ENCODE results near the gene DNAJB8. TPM values are rescaled to one million over a fixed set of nuclear protein-coding genes. Genes with fewer than 3 reads are reported as not detected.

Gene DNAJB8
- polyA plus RNA-seq, 4 donors: not detected

DNA sequence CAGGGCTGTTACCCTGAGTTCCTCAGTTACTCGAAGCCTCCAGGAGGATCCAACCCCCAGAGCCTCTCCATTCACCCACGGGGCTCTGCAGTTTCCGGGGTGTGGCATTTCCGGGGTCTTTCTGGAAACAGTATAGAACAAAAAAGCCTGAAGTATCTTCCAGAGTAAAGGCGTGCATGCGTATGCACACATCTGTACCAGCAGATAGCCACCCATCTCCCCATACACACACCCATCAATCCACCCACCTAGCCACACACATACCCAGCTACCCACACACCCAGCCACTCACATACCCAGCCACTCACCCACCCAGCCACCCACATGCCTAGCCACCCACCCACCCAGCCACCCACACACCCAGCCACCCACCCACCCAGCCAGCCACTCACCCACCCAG, 2.9 kb upstream of the DNAJB8 start:
- DNase-seq (ENCODE audit: low read depth in 4 of 4, low spot score in 3 of 4): no peak

- DNase-seq (ENCODE audit: low read depth in 4 of 4, low spot score in 3 of 4): no peak
These were observed 2.3 kb upstream of the DNAJB8 start for GRCh38 chr3:128468791-128469527.

DNA sequence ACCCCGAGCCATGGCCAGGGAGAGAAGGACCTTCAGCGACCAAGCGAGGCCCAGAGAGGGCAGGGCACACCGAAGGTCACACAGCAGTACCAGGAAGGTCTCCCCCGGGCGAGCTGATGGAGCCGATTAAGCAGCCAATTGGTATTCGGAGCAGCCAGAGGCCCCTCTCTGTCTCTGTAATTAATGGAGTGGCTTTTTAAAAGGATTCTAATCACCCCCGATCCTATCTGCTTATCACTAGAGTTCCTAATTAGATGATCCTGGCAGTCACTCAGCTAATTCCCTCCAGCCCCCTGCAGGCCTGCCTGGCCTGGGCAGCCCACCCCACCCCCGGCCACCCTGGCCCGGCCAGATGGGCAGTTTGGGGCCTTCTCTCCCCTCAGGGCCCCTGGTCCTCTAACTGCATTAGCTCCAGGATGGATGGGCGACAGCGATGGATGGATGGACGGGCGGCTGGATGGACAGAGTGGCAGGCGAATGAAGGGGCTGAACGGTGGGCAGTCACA, 1.6 kb upstream of the DNAJB8 start:
- DNase-seq (ENCODE audit: low read depth in 4 of 4, low spot score in 3 of 4): no peak

DNA sequence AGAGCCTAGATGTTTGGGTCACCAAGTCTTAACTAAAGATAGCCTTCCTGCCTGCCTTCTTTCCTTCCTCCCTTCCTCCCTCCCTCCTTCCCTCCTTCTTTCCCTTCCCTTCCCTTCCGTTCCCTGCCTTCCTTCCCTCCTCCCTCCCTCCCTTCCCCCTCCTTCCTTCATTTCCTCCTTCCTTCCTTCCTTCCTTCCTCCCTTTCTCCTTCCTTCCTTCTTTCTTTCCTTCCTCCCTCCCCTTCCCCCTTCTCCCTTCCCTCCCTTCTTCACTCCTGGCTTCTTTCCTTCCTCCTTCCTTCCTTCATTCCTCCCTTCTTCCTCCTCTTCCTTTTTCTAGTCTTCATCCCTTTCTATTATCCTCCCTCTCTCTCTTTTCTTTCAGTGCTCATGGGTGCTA, 2.0 kb downstream of the DNAJB8 start:
- no peak for DNase-seq (ENCODE audit: low read depth in 4 of 4, low spot score in 3 of 4)

- no peak for DNase-seq (ENCODE audit: low read depth in 4 of 4, low spot score in 3 of 4)
These were observed 2.5 kb downstream of the DNAJB8 start for GRCh38 chr3:128464188-128464587.

- DNase-seq (ENCODE audit: low read depth in 4 of 4, low spot score in 3 of 4): no peak
These were observed 2.9 kb downstream of the DNAJB8 start for GRCh38 chr3:128463771-128464170.

DNA sequence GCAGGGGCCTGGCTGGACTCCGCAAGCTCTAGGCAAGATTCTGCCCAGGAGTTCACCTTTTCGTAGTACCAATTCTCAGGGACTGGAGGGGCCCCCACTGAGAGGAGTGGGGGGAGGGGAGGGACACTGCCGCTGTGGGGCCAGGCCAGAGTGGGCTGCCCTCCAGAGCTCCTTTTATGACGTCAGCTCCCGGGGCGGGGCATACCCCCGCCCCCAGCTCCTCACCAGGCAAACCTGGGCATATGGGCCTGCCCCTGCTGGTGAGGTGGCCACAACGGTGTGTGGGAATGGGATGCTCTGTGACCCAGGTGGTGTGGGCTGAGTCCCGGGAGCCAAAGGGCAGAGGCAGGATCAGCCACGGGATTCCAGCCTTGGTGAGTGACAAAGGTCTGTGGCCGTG, 3.3 kb downstream of the DNAJB8 start:
- DNase-seq (ENCODE audit: low read depth in 4 of 4, low spot score in 3 of 4): no peak

- DNase-seq (ENCODE audit: low read depth in 4 of 4, low spot score in 3 of 4): no peak
These were observed 3.8 kb downstream of the DNAJB8 start for GRCh38 chr3:128462931-128463330.

DNA sequence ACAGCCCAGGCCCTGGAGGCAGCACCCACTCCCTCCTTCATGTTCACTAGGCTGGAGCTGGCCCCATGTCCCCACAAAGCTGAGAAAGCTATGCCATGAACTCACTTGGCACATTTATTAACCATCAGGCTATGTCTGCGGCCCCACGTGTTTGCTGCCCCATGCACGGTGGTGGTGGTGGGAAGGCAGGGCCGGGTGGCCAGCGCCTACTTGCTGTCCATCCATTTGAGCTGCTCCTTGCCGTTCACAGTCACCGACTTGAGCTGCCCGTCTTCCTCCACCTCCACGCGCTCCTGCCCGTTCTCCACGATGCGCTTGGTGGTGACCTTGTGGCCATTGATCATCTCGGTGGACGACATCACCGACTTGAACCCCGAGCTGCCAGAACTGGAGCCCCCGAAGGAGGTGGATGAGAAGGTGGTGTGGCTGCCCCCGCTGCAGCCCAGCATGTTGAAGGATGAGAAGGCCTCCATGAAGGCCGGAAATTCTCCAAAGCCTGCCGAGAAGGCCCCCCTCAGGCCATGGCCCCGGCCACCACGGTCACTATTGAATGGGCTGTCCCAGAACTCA, 4.3 kb downstream of the DNAJB8 start:
- no peak for DNase-seq (ENCODE audit: low read depth in 4 of 4, low spot score in 3 of 4)

DNA sequence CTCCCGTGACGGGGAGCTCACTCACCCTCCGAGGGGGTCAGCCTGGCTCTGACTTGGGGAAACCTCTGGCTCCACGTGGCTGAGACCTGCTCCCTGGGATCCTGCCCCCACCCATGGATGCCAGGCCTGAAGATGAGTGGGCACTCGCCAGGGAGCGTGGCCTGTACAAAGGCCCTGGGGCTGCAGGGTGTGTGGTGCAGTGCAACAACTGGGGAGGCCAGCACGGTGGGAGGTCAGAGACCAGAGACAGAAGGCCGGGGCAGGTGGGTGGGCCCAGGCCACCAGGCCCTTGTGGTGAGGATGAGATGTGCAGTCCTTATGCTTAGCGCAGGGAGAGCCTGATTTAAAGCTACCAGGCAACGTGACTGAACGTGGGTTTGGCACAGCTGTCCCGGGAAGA, 5.0 kb downstream of the DNAJB8 start:
- no peak for DNase-seq (ENCODE audit: low read depth in 4 of 4, low spot score in 3 of 4)

- DNase-seq (ENCODE audit: low read depth in 4 of 4, low spot score in 3 of 4): no peak
These were observed 7.2 kb downstream of the DNAJB8 start for GRCh38 chr3:128459461-128459820.

DNA sequence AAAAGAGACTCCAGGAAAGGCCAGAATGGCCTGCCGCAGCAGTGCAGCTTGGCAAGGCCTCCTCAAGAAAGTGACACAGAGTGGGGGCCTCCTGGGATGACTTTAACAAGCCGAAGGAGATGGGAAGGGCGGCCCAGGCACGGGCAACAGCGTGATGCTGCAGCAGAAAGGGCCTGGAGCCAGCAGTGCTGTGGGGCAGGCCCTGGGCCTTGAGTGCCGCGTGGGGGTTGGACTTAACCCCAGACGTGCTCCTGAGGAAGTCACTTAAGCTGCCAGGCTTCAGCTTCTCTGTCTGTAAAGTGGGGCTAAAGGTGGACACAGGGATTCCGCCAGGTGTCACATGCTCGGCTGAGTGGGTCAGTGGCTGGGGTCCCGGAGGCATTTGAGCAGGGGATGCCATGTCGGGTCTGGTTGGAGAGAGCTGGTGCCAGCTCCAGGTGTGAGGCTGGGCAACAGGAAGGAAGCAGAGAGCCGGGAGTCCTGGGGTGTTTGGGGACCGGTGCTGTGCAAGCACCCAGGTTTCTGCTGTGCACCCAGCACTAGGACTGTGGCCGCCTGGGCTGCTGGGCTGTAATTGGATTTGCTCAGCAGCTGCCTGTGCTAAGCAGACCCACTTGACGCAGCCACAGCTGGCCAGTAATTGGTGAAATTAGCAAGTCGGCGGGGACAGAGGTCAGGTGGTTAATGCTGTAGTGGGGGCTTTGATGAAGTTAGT, 7.8 kb downstream of the DNAJB8 start:
- no peak for DNase-seq (ENCODE audit: low read depth in 4 of 4, low spot score in 3 of 4)

- no peak for DNase-seq (ENCODE audit: low read depth in 4 of 4, low spot score in 3 of 4)
These were observed 8.8 kb downstream of the DNAJB8 start for GRCh38 chr3:128457937-128458336.

DNA sequence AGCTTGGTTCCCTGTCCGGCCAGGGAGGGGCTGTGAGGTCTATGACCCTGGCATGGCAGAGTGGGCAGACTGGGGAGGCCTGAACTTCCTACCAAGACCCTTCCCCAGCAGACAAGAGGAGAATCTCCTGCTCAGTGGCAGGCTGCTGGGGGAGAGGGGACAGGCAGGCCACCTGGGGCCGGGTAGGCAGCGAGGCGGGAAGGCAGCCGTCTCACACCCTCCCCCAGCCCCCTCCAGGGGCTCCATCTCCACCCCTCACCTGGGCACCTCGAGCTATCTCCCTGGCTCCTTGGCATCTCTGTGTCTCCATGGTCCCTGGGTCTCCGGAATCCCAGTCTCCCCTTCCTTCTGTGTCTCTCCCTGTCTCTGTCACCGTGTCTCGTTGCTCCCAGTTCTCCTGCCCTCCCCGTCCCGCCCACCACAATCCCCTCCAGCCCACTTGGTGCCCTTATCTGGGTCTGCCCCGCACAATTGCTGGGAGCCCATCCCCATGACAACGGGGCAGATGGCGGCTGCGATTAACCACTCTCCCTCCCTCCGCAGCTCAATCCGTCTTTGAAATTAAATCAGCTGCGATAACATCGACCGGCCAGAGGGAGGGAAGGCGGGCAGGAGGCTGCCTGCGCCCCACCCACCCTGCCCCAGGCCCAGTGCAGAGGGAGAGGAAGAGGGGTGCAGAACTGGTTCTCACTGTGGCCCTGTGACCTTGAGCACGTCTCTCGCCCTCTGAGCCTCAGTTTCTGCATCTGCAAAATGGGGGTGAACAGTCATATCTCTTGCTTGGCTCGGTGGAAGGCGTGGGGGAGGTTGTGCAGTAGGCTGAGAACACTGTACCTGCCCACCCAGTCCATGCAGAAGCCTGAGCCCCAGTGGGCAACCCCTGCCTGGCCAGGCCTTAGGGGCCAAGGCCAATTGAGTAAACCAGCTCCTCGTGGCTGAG, 9.6 kb downstream of the DNAJB8 start:
- DNase-seq (ENCODE audit: low read depth in 4 of 4, low spot score in 3 of 4): peak in 1 of 4 donors; percentile 8

DNA sequence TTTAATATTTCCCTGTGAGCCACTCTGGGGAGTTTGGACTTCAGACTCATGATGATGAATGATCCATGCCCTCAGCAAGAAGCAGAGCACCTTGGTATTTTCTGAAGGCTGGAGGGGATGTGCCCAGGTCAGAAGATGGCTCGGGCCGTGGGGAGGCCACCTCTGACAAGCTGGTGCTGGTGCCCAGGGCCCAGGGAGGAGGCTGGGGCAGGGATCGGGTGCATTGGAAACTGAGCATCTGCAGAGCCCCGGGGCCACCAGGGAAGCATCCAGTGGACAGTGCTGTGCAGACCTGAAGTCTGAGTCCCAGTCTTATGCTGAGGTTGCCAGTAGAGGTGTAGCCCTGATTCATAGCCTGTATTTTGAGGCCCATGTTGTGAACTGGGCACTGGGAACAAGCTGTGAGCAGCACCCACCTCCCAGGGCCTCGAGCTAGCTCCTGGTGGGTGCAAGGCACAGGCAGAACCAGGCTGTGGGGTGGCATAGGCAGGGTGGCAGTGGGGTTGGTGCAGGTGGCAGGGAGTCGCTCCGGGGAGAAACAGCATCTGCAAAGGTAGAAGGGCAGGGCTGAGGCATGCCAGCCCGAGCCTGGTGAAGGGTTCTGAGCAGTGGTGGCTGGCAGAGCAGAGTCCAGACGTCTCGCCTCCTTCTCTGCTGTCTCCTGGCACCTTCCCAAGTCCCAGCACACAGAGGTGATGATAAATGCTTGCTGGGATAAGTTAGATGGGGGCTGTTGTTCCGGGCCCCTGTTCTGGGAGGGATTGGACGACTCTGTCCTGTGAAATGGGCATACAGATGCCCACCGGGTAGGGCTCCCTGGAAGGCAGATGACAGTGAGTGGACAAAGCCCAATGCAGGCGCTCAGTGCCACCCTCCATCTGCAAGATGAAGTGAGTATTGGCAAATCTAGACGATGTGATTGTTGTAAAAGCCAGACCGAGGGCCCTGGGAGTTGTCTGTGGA, 10.6 kb downstream of the DNAJB8 start:
- DNase-seq (ENCODE audit: low read depth in 4 of 4, low spot score in 3 of 4): no peak

DNA sequence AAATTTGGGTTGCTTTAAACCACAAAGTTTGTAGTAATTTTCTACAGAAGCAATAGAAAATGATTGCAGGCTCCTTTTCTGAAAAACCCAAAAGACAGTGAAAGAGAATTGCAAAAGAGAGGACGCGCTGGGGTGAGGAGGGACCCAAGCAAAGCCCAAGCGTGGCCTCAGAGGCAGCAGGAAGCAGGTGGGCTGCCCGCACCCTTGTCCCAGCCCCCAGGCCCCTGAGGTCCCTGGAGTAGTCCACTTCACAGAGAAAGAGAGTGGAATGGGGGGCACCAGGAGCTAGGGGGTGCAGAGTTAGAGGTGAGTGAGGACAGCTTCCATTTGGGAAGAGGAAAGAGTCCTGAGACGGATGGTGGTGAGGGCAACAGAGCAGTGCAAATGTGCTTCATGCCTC, 11.6 kb downstream of the DNAJB8 start:
- DNase-seq (ENCODE audit: low read depth in 4 of 4, low spot score in 3 of 4): no peak

GRCh38 chr3:128454310-128454618, 12.4 kb downstream of the DNAJB8 start:
- no peak for DNase-seq (ENCODE audit: low read depth in 4 of 4, low spot score in 3 of 4)

DNA sequence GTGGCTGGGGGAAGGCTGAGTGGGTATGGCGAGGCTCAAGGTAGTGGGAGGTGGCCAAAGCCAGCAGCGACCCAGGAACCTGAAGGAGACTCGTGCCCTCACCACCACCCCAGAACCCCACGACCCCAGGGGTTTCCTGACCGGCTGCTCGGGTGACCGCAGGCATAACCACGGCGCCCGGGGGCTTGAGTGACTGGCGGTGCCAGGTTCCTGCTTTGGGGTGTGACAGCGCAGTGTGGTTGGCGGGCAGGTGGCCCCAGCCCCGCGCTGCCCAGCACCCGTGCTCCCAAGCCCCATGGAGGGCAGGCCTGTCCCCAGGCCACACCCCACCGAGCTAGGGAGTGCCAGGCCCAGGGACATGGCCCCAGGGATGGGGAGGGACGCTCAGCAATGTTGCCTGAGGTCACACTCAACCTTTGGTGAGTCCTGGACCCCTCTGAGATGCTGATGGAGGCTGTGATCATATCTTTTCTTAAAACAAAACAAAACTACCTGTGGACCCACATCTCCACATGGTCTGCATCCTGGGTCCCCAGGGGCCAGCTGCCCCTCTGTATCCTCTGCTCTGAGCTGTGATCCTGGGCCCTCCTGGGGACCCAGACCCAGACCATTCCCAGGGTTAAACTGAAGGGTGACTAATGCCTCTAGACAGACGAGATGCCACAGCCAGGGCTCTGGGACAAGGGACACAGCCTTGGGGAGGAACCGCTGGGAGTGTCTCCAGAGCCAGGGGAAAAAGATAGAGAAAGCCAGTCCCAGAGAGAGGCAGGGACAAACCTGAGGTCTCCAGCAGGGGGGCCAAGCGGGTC, 13.0 kb downstream of the DNAJB8 start:
- DNase-seq (ENCODE audit: low read depth in 4 of 4, low spot score in 3 of 4): no peak

- DNase-seq (ENCODE audit: low read depth in 4 of 4, low spot score in 3 of 4): no peak
These were observed 13.9 kb downstream of the DNAJB8 start for GRCh38 chr3:128452678-128453275.
